A549 (cell line): ENCODE results near the gene FBXO48. TPM values are rescaled to one million over a fixed set of nuclear protein-coding genes. Genes with fewer than 3 reads are reported as not detected.

Experiments
- ATAC-seq, 2 experiments: fragments of 200-7000 bp in 1 of 2; fragments of >200 bp in 1 of 2; cut with Nextera tagmentation in 1 of 2; cut with Tn5 transposase in 1 of 2; 3 replicates each; pipeline versions ENCODE4 v1.8.0 to v1.9.1; 2018 to 2020; ENCODE audit warnings: mild to moderate bottlenecking in 1 of 2, moderate library complexity in 1 of 2
- CTCF ChIA-PET: fragments of 300-600 bp; sonication (Branson Sonifier 250); formaldehyde crosslinking; extraction: SDS; loops from one replicate; lab custom pipeline; 2021; ENCODE audit warnings: antibody characterized with exemption, inconsistent platforms; lab: Yijun Ruan, JAX
- POLR2A ChIA-PET: fragments of 350-600 bp; formaldehyde crosslinking; extraction: SDS; loops from one replicate; lab custom pipeline; 2021; ENCODE audit warnings: antibody characterized with exemption, inconsistent platforms; lab: Yijun Ruan, JAX
- DNase-seq, 2 experiments: peaks; one replicate each; pipeline versions ENCODE4 v3.0.0 to v3.0.0-alpha.2; 2011 to 2016; ENCODE audit warnings: low read depth in 1 of 2, low spot score in 1 of 2
- FAIRE-seq: peaks from 2 replicates; lab custom pipeline; 2011; peaks lifted over from hg19 to GRCh38; lab: Jason Lieb, UNC
- H3K27ac ChIP-seq, 2 experiments: fragments of >200 bp; sonication (Bioruptor Twin); formaldehyde crosslinking; 3 replicates each; pipeline ENCODE4 v1.5.1; 2016 to 2017
- H3K4me1 ChIP-seq: fragments of >200 bp; sonication (Bioruptor Twin); formaldehyde crosslinking; 3 replicates; pipeline ENCODE4 v1.6.1; 2016
- H3K4me2 ChIP-seq: fragments of >200 bp; sonication (Bioruptor Twin); formaldehyde crosslinking; 3 replicates; pipeline ENCODE4 v1.6.1; 2016
- H3K4me3 ChIP-seq: fragments of >200 bp; sonication (Bioruptor Twin); formaldehyde crosslinking; 3 replicates; pipeline ENCODE4 v1.5.1; 2016
- H3K9me3 ChIP-seq: fragments of >200 bp; sonication (Bioruptor Twin); formaldehyde crosslinking; 3 replicates; pipeline ENCODE4 v1.6.1; 2016
- BHLHE40 ChIP-seq: IDR thresholded peaks from 2 replicates; pipeline ENCODE4 v1.6.1; 2012; ENCODE audit warnings: low read depth, low read length, inconsistent platforms
- CEBPB ChIP-seq, 2 experiments: fragments of >200 bp in 1 of 2; sonication (Bioruptor Twin) in 1 of 2; formaldehyde crosslinking in 1 of 2; IDR thresholded peaks; 2 replicates each; pipeline ENCODE4 v1.6.1; 2012 to 2016
- CHD4 ChIP-seq: fragments of 200-600 bp; sonication (generic); IDR thresholded peaks from 2 replicates; pipeline ENCODE4 v1.6.1; 2016; ENCODE audit warnings: antibody characterized with exemption, mild to moderate bottlenecking, borderline replicate concordance
- EHF ChIP-seq: fragments of 250-450 bp; sonication (Bioruptor Pico); IDR thresholded peaks from 2 replicates; pipeline ENCODE4 v1.5.0; 2020; ENCODE audit warnings: mild to moderate bottlenecking
- EHMT2 ChIP-seq: fragments of 200-600 bp; sonication (generic); IDR thresholded peaks from 2 replicates; pipeline ENCODE4 v1.6.1; 2016; ENCODE audit warnings: antibody characterized with exemption, low read depth, mild to moderate bottlenecking, moderate library complexity
- FOSL2 ChIP-seq, 2 experiments: fragments of 450-650 bp in 1 of 2; fragments of >200 bp in 1 of 2; sonication (Bioruptor Twin) in 1 of 2; formaldehyde crosslinking; IDR thresholded peaks; 2 replicates each; pipeline versions ENCODE4 v1.5.0 to v1.6.1; 2016 to 2020; ENCODE audit warnings: mild to moderate bottlenecking in 1 of 2, moderate library complexity in 1 of 2
- HDAC2 ChIP-seq: fragments of 200-600 bp; sonication (generic); IDR thresholded peaks from 2 replicates; pipeline ENCODE4 v1.6.1; 2016
- JUN ChIP-seq, 2 experiments: fragments of >200 bp; sonication (Bioruptor Twin); formaldehyde crosslinking; IDR thresholded peaks; 2 replicates in 1 of 2; 3 replicates in 1 of 2; pipeline ENCODE4 v1.6.1; 2016 to 2017
- KDM5A ChIP-seq: fragments of 200-600 bp; sonication (generic); IDR thresholded peaks from 2 replicates; pipeline ENCODE4 v1.6.1; 2016; ENCODE audit warnings: antibody characterized with exemption, mild to moderate bottlenecking
- MYC ChIP-seq: IDR thresholded peaks from 2 replicates; pipeline ENCODE4 v1.6.1; 2012; ENCODE audit warnings: mild to moderate bottlenecking, inconsistent platforms, low read length, improper control_type of control experiment, borderline replicate concordance
- NFE2L2 ChIP-seq: fragments of 150-350 bp; conservative IDR thresholded peaks from 2 replicates; pipeline ENCODE4 v1.6.1; 2014; ENCODE audit warnings: low read length
- PHF8 ChIP-seq: fragments of 200-600 bp; sonication (generic); IDR thresholded peaks from 2 replicates; pipeline ENCODE4 v1.6.1; 2016; ENCODE audit warnings: low read depth, mild to moderate bottlenecking, antibody characterized with exemption, moderate library complexity, borderline replicate concordance
- POLR2A ChIP-seq: IDR thresholded peaks from 2 replicates; pipeline ENCODE4 v1.6.1; 2012; ENCODE audit warnings: mild to moderate bottlenecking, low read length
- POLR2AphosphoS2 ChIP-seq: conservative IDR thresholded peaks from 2 replicates; pipeline ENCODE4 v1.6.1; 2012; ENCODE audit warnings: low read length, improper control_type of control experiment, inconsistent platforms
- RNF2 ChIP-seq: fragments of 200-600 bp; sonication (generic); IDR thresholded peaks from 2 replicates; pipeline ENCODE4 v1.6.1; 2016; ENCODE audit warnings: low read depth, mild to moderate bottlenecking, antibody characterized with exemption, moderate library complexity, borderline replicate concordance
- USF2 ChIP-seq: fragments of 450-650 bp; IDR thresholded peaks from 2 replicates; pipeline ENCODE4 v1.6.1; 2014; ENCODE audit warnings: antibody characterized with exemption
- WGBS: methylation state at CpG from one replicate; pipeline ENCODE4 v1.1.6; 2017; ENCODE audit errors: missing lambda C conversion rate; 5-methylcytosine and 5-hydroxymethylcytosine counted together
- polyA minus RNA-seq: library from RNA; depleted of rRNA, polyadenylated mRNA; stranded (reverse); fragments of >200 nt; gene quantifications from 2 replicates; pipeline ENCODE4 v1.2.3, GENCODE V29; 2011; rRNA and poly(A)+ RNA removed
- polyA plus RNA-seq, 4 experiments: library from polyadenylated mRNA; depleted of rRNA in 3 of 4; stranded (reverse); fragments of >200 nt; fragmentation: RNase III in 1 of 4; extraction: RNeasy Plus Mini Kit Qiagen cat#74134 plus additional on column Dnase treatment in 1 of 4; gene quantifications; 2 replicates in 3 of 4; 3 replicates in 1 of 4; pipeline ENCODE4 v1.2.3, GENCODE V29; 2011 to 2017
- TF ChIP-seq, protein P1 (sequence below): IDR thresholded peaks from 2 replicates; pipeline ENCODE4 v1.6.1; 2012; ENCODE audit warnings: low read depth, borderline replicate concordance
- TF ChIP-seq, protein P2 (sequence below): fragments of >200 bp; sonication (Bioruptor Twin); formaldehyde crosslinking; IDR thresholded peaks from 3 replicates; pipeline ENCODE4 v1.5.1; 2016
- TF ChIP-seq, protein P3 (sequence below): fragments of >200 bp; sonication (Bioruptor Twin); formaldehyde crosslinking; IDR thresholded peaks from 3 replicates; pipeline ENCODE4 v1.6.1; 2016

FBXO48 gene, protein sequence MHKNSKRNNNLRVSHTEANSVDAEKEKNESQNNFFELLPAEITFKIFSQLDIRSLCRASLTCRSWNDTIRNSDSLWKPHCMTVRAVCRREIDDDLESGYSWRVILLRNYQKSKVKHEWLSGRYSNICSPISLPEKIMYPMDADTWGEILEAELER
- 1.4 and 2.1 TPM in 2 replicates for polyA plus RNA-seq (2011; rRNA removed)
- polyA plus RNA-seq (2012; cell fraction: cytosol; rRNA removed), result 0.26 and 0.35 TPM in 2 replicates
- polyA plus RNA-seq (2012; cell fraction: nucleus; rRNA removed), result 0.19 and 0.40 TPM in 2 replicates
- polyA plus RNA-seq (2017; fragmentation: RNase III; extraction: RNeasy Plus Mini Kit Qiagen cat#74134 plus additional on column Dnase treatment), result 0.72 to 0.81 TPM (median 0.74 TPM) in 3 replicates
- 0.63 and 0.70 TPM in 2 replicates for polyA minus RNA-seq

GRCh38 chr2:68467077-68467960 lies at the start of gene FBXO48, which contains the start of gene APLF:
TSS of gene FBXO48 (minus strand) at chr2:68467294. CDS start at chr2:68465145, 2,149 bp downstream.
TSS of gene APLF (plus strand) at chr2:68467585. CDS start at chr2:68467732, 147 bp downstream.
- H3K27ac ChIP-seq, result peak within 1 kb of the TSS; percentile 85 to 92
- ATAC-seq, result peak; percentile 95 to 99
- peaks cover 22% of the 10 kb centered on the region for H3K4me1 ChIP-seq
- no peaks in the 10 kb centered on the region for H3K9me3 ChIP-seq
- FAIRE-seq, result no peak
- WGBS, result 2% methylated on average over 47 of the region's 82 CpGs
- ChIA-PET CTCF (interaction anchor here (1.0 to 7.1 kb wide), 10 partner anchors 10 to 476 kb away, joined by 3 to 87 read pairs (median 6); no protein-coding TSS in a partner anchor), POLR2A (no interaction called here)
- peak; percentile 97 to 99 for DNase-seq
- peak within 1 kb of the TSS; percentile 78 for H3K4me3 ChIP-seq
- TF ChIP-seq RNF2 (peak; percentile 89; the same call in 1 of the 2 replicates), MYC (peak; percentile 57; the same call in 1 of the 2 replicates), NFE2L2 (no peak), CHD4 (no peak), USF2 (no peak), EHF (CRISPR knock-in tag) (no peak), CEBPB (IDR thresholded peaks at IDR 0.05) (peak; percentile 66 to 95; a peak in 3 of 4 replicates), KDM5A (no peak), FOSL2 (IDR thresholded peaks at IDR 0.05) (no peak), FOSL2 (CRISPR knock-in tag; IDR thresholded peaks at IDR 0.05) (peak; percentile 49; the same call in 1 of the 2 replicates), EHMT2 (no peak), POLR2AphosphoS2 (no peak), PHF8 (peak; percentile 98), JUN (IDR thresholded peaks at IDR 0.05) (peak; percentile 75; a peak in 3 of 5 replicates), HDAC2 (no peak), BHLHE40 (no peak), POLR2A (peak; percentile 63)
- TF ChIP-seq, protein P1, sequence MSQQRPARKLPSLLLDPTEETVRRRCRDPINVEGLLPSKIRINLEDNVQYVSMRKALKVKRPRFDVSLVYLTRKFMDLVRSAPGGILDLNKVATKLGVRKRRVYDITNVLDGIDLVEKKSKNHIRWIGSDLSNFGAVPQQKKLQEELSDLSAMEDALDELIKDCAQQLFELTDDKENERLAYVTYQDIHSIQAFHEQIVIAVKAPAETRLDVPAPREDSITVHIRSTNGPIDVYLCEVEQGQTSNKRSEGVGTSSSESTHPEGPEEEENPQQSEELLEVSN, result 0 out of 2 replicates have a peak, but pooled peaks have one; percentile 41
- TF ChIP-seq, protein P2, sequence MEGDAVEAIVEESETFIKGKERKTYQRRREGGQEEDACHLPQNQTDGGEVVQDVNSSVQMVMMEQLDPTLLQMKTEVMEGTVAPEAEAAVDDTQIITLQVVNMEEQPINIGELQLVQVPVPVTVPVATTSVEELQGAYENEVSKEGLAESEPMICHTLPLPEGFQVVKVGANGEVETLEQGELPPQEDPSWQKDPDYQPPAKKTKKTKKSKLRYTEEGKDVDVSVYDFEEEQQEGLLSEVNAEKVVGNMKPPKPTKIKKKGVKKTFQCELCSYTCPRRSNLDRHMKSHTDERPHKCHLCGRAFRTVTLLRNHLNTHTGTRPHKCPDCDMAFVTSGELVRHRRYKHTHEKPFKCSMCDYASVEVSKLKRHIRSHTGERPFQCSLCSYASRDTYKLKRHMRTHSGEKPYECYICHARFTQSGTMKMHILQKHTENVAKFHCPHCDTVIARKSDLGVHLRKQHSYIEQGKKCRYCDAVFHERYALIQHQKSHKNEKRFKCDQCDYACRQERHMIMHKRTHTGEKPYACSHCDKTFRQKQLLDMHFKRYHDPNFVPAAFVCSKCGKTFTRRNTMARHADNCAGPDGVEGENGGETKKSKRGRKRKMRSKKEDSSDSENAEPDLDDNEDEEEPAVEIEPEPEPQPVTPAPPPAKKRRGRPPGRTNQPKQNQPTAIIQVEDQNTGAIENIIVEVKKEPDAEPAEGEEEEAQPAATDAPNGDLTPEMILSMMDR, result no peak
- TF ChIP-seq, protein P3, sequence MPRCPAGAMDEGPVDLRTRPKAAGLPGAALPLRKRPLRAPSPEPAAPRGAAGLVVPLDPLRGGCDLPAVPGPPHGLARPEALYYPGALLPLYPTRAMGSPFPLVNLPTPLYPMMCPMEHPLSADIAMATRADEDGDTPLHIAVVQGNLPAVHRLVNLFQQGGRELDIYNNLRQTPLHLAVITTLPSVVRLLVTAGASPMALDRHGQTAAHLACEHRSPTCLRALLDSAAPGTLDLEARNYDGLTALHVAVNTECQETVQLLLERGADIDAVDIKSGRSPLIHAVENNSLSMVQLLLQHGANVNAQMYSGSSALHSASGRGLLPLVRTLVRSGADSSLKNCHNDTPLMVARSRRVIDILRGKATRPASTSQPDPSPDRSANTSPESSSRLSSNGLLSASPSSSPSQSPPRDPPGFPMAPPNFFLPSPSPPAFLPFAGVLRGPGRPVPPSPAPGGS, result peak; percentile 72; the same call in 1 of the 3 replicates
- TF ChIP-seq, all 56 proteins: peak for 9
- peak within 1 kb of the TSS; percentile 92 for H3K4me2 ChIP-seq
